Endothelial cell of umbilical vein (primary cell): Measurements from ENCODE around the gene FZD2. TPM values are rescaled to one million over a fixed set of nuclear protein-coding genes. Genes with fewer than 3 reads are reported as not detected.

Experiments used
- BruUV-seq: library from RNA; stranded (reverse); fragments of 400-500 nt; replicated peaks from 2 replicates; lab custom pipeline; 2021; lab: Mats Ljungman, UMichigan
- CTCF ChIA-PET: fragments of 300-600, 350-600 bp; sonication (Branson Sonifier 250); formaldehyde crosslinking; loops from one replicate; lab custom pipeline; 2021; ENCODE audit warnings: antibody characterized with exemption, inconsistent platforms; lab: Charles Lee
- POLR2A ChIA-PET: fragments of 300-600, 350-600 bp; sonication (Branson Sonifier 250); formaldehyde crosslinking; loops from one replicate; lab custom pipeline; 2021; ENCODE audit warnings: antibody characterized with exemption, inconsistent platforms; lab: Charles Lee
- DNase-seq: peaks from one replicate; pipeline ENCODE4 v3.0.0-alpha.2; 2011; ENCODE audit warnings: low read depth, low spot score
- FAIRE-seq: peaks from 2 replicates; lab custom pipeline; 2011; peaks lifted over from hg19 to GRCh38; lab: Jason Lieb, UNC
- H2AFZ ChIP-seq: 2 replicates; pipeline ENCODE4 v1.6.0; 2012; ENCODE audit warnings: low read depth, low read length, control low read depth, inconsistent platforms
- H3K27ac ChIP-seq: 2 replicates; pipeline ENCODE4 v1.5.1; 2011; ENCODE audit warnings: low read depth, mild to moderate bottlenecking, control low read depth, low read length, moderate library complexity; ENCODE audit not compliant: insufficient read depth
- H3K27me3 ChIP-seq, 2 experiments: 2 replicates each; pipeline versions ENCODE4 v1.6.0 to v1.6.1; 2011; ENCODE audit warnings: low read length in 2 of 2, mixed read lengths in 1 of 2; ENCODE audit not compliant: control insufficient read depth in 2 of 2, insufficient read depth in 2 of 2
- H3K36me3 ChIP-seq, 2 experiments: 2 replicates in 1 of 2; 3 replicates in 1 of 2; pipeline ENCODE4 v1.5.1; 2011; ENCODE audit warnings: low read length in 2 of 2, mild to moderate bottlenecking in 1 of 2, moderate library complexity in 1 of 2; ENCODE audit not compliant: control insufficient read depth in 2 of 2, insufficient read depth in 2 of 2; ENCODE audit errors: extremely low read depth in 1 of 2
- H3K4me1 ChIP-seq: 3 replicates; pipeline ENCODE4 v1.5.1; 2011; ENCODE audit warnings: mild to moderate bottlenecking, low read length; ENCODE audit not compliant: control insufficient read depth, insufficient read depth; ENCODE audit errors: extremely low read depth
- H3K4me2 ChIP-seq: 2 replicates; pipeline ENCODE4 v1.6.1; 2011; ENCODE audit warnings: low read length, control low read depth, mixed read lengths; ENCODE audit not compliant: insufficient read depth
- H3K4me3 ChIP-seq, 3 experiments: fragments of 200-600 bp in 1 of 3; sonication (generic), shearing (Covaris generic) in 1 of 3; replicated peaks in 1 of 3; 2 replicates each; pipeline ENCODE4 v1.5.1; 2011 to 2016; ENCODE audit warnings: control low read depth in 3 of 3, low read length in 3 of 3, mild to moderate bottlenecking in 2 of 3, inconsistent platforms in 1 of 3, low read depth in 1 of 3, moderate library complexity in 1 of 3; ENCODE audit not compliant: insufficient read depth in 1 of 3
- H3K79me2 ChIP-seq: 2 replicates; pipeline ENCODE4 v1.6.0; 2012; ENCODE audit warnings: low read length, inconsistent platforms; ENCODE audit not compliant: control insufficient read depth, insufficient read depth
- H3K9ac ChIP-seq: replicated peaks from 2 replicates; pipeline ENCODE3; 2011; ENCODE audit warnings: low read length, control low read depth; ENCODE audit not compliant: insufficient read depth; ENCODE audit errors: extremely low read depth
- H3K9me1 ChIP-seq: replicated peaks from 3 replicates; pipeline ENCODE4 v1.6.0; 2011; ENCODE audit warnings: mild to moderate bottlenecking, low read length; ENCODE audit not compliant: control insufficient read depth, insufficient read depth; ENCODE audit errors: extremely low read depth
- H3K9me3 ChIP-seq: replicated peaks from 2 replicates; pipeline ENCODE4 v1.5.1; 2012; ENCODE audit warnings: low read length, inconsistent platforms; ENCODE audit not compliant: control insufficient read depth, insufficient read depth
- H4K20me1 ChIP-seq: replicated peaks from 2 replicates; pipeline ENCODE3; 2011; ENCODE audit warnings: mild to moderate bottlenecking, low read length; ENCODE audit not compliant: control insufficient read depth, insufficient read depth; ENCODE audit errors: extremely low read depth
- CTCF ChIP-seq, 2 donors: IDR thresholded peaks; 1 replicate in 1 of 2; 2 replicates in 1 of 2; pipeline ENCODE4 v1.5.1; 2011; ENCODE audit warnings: low read length in 2 of 2, mild to moderate bottlenecking in 2 of 2, moderate library complexity in 2 of 2, control low read depth in 1 of 2, inconsistent platforms in 1 of 2, low read depth in 1 of 2; ENCODE audit not compliant: insufficient read depth in 1 of 2; ENCODE audit errors: extremely low read depth in 1 of 2
- EZH2 ChIP-seq: IDR thresholded peaks from 2 replicates; pipeline ENCODE4 v1.6.1; 2012; ENCODE audit warnings: borderline replicate concordance, low read depth, mild to moderate bottlenecking, moderate library complexity, low read length, inconsistent platforms; ENCODE audit not compliant: severe bottlenecking
- FOS ChIP-seq: IDR thresholded peaks from 2 replicates; pipeline ENCODE4 v1.6.1; 2011; ENCODE audit warnings: mild to moderate bottlenecking, low read length, moderate library complexity, borderline replicate concordance; ENCODE audit not compliant: insufficient read depth
- GATA2 ChIP-seq: IDR thresholded peaks from 2 replicates; pipeline ENCODE4 v1.7.0; 2011; ENCODE audit warnings: low read depth, mild to moderate bottlenecking, moderate library complexity, mixed read lengths, low read length; ENCODE audit not compliant: insufficient read length, insufficient read depth
- JUN ChIP-seq: IDR thresholded peaks from 2 replicates; pipeline ENCODE4 v1.6.1; 2011; ENCODE audit warnings: borderline replicate concordance, low read depth; ENCODE audit not compliant: insufficient read length, insufficient read depth
- MAX ChIP-seq: IDR thresholded peaks from 2 replicates; pipeline ENCODE4 v1.6.1; 2011; ENCODE audit not compliant: insufficient read depth, insufficient read length
- POLR2A ChIP-seq: IDR thresholded peaks from 2 replicates; pipeline ENCODE4 v1.6.1; 2012; ENCODE audit warnings: low read depth, mild to moderate bottlenecking, control low read depth, low read length
- POLR2AphosphoS5 ChIP-seq: IDR thresholded peaks from 2 replicates; pipeline ENCODE4 v1.6.1; 2012; ENCODE audit warnings: low read depth, mild to moderate bottlenecking, control low read depth, low read length, moderate library complexity; ENCODE audit not compliant: insufficient read depth
- dilution Hi-C: fragments of 300-500 bp; cut with MboI; formaldehyde crosslinking; loops from one replicate; pipeline ENCODE4 v1.15.0; 2019; ENCODE audit warnings: low sequenced_read_pairs; ENCODE audit not compliant: extremely low pct_ligation_motif_present
- intact Hi-C: fragments of 100-400 bp; cut with micrococcal nuclease; formaldehyde crosslinking; loops from one replicate; pipeline ENCODE4 v1.10.0; 2022
- polyA plus RNA-seq, 4 experiments: library from polyadenylated mRNA; depleted of rRNA in 3 of 4; stranded (reverse) in 3 of 4; unstranded in 1 of 4; fragments of >200 nt; gene quantifications; 2 replicates each; pipeline versions ENCODE4 v1.2.1 to v1.2.3, GENCODE V29; 2011 to 2012; ENCODE audit warnings: missing spikeins in 1 of 4
- total RNA-seq: library from RNA; stranded (reverse); gene quantifications from 2 replicates; pipeline ENCODE4 v1.2.3, GENCODE V29; 2021

FZD2 gene
- total and polyA plus RNA-seq, 2 donors (not counting 3 experiments of a cell fraction or from before 2014, with no cell fraction given) = 5.8 to 14.0 TPM

GRCh38 chr17:44549686-44550085, 7.6 kb upstream of the FZD2 start:
- Histone ChIP-seq H3K79me2 (no peaks in the 10 kb centered on the region), H3K4me2 (no peak overlapping the region), H3K9ac (no peak overlapping the region), H3K9me3 (no peaks in the 10 kb centered on the region), H2AFZ (no peak overlapping the region), H3K4me1 (peaks cover 13% of the 10 kb centered on the region), H3K4me3 (no peak overlapping the region), H3K27me3 (peaks cover 3 to 5% of the 10 kb centered on the region in 2 experiments), H3K9me1 (no peaks in the 10 kb centered on the region), H3K27ac (no peak overlapping the region), H3K36me3 (no peaks in the 10 kb centered on the region), H4K20me1 (no peaks in the 10 kb centered on the region)
- ChIA-PET CTCF (interaction anchor here (0.7 to 1.3 kb wide), 2 partner anchors 37 to 332 kb away, joined by 3 read pairs; no protein-coding TSS in a partner anchor), POLR2A (no interaction called here)
- dilution Hi-C loops (no loop called here), intact Hi-C loops (no loop called here)
- FAIRE-seq (no peak), DNase-seq (no peak)
- TF ChIP-seq EZH2 (no peak), JUN (no peak), GATA2 (no peak), CTCF (IDR thresholded peaks at IDR 0.05; ENCODE audit: extremely low read depth in 1 of 2, insufficient read depth in 1 of 2, low read depth in 1 of 2, low read length in 2 of 2) (no peak)
- BruUV-seq = no TSS peak

- Histone ChIP-seq H4K20me1 (no peaks in the 10 kb centered on the region), H3K9me1 (no peaks in the 10 kb centered on the region), H3K4me3 (no peak overlapping the region), H3K36me3 (no peaks in the 10 kb centered on the region), H3K27me3 (peaks cover 3 to 5% of the 10 kb centered on the region in 2 experiments), H3K4me1 (peaks cover 10% of the 10 kb centered on the region), H3K79me2 (no peaks in the 10 kb centered on the region), H3K9ac (no peak overlapping the region), H3K9me3 (no peaks in the 10 kb centered on the region), H3K27ac (no peak overlapping the region), H3K4me2 (no peak overlapping the region), H2AFZ (no peak overlapping the region)
- no TSS peak for BruUV-seq
- intact Hi-C loops (no loop called here), dilution Hi-C loops (no loop called here)
- DNase-seq = no peak
- CTCF ChIA-PET = interaction anchor here (0.8 to 0.9 kb wide), 2 partner anchors 8 to 18 kb away, joined by 3 to 4 read pairs; no protein-coding TSS in a partner anchor
- FAIRE-seq = no peak
- TF ChIP-seq POLR2AphosphoS5 = no peak
- no peak for TF ChIP-seq FOS
- no peak for TF ChIP-seq POLR2A
- TF ChIP-seq GATA2 = no peak
- no peak for TF ChIP-seq CTCF (IDR thresholded peaks at IDR 0.05; ENCODE audit: extremely low read depth in 1 of 2, insufficient read depth in 1 of 2, low read depth in 1 of 2, low read length in 2 of 2)
- TF ChIP-seq MAX = no peak
- no peak for TF ChIP-seq EZH2
- POLR2A ChIA-PET = no interaction called here
Observed at GRCh38 chr17:44552361-44552760, 4.9 kb upstream of the FZD2 start.
